Smooth muscle cell (in vitro differentiated cells): ENCODE data around the gene LIPK. TPM values are rescaled to one million over a fixed set of nuclear protein-coding genes. Genes with fewer than 3 reads are reported as not detected.

Experiments used
- DNase-seq: peaks from one replicate; lab custom pipeline; 2025; ENCODE audit not compliant: unreplicated experiment; lab: John Stamatoyannopoulos, UW
- H2AFZ ChIP-seq: fragments of 200-600 bp; sonication (generic); 2 replicates; pipeline ENCODE4 v1.6.0; 2016; ENCODE audit warnings: antibody characterized with exemption, low read depth, mild to moderate bottlenecking
- H3F3A ChIP-seq: fragments of 200-600 bp; sonication (generic); 2 replicates; pipeline ENCODE4 v1.6.0; 2017; ENCODE audit warnings: antibody characterized with exemption, low read depth
- H3K27ac ChIP-seq: fragments of 200-600 bp; sonication (generic); 2 replicates; pipeline ENCODE4 v1.5.1; 2016; ENCODE audit warnings: low read depth, mild to moderate bottlenecking
- H3K27me3 ChIP-seq: fragments of 200-600 bp; sonication (generic); 2 replicates; pipeline ENCODE4 v1.6.1; 2016; ENCODE audit warnings: low read depth, mild to moderate bottlenecking
- H3K36me3 ChIP-seq: fragments of 200-600 bp; sonication (generic); 2 replicates; pipeline ENCODE4 v1.5.1; 2016; ENCODE audit warnings: low read depth
- H3K4me1 ChIP-seq: fragments of 200-600 bp; sonication (generic); 2 replicates; pipeline ENCODE4 v1.5.1; 2016; ENCODE audit warnings: low read depth
- H3K4me2 ChIP-seq: fragments of 200-600 bp; sonication (generic); 2 replicates; pipeline ENCODE4 v1.6.0; 2016; ENCODE audit warnings: mild to moderate bottlenecking
- H3K4me3 ChIP-seq: fragments of 200-600 bp; sonication (generic); 2 replicates; pipeline ENCODE4 v1.5.1; 2016; ENCODE audit warnings: mild to moderate bottlenecking
- H3K79me2 ChIP-seq: fragments of 200-600 bp; sonication (generic); 2 replicates; pipeline ENCODE4 v1.6.0; 2016; ENCODE audit warnings: low read depth, mild to moderate bottlenecking
- H3K9ac ChIP-seq: fragments of 200-600 bp; sonication (generic); 2 replicates; pipeline ENCODE4 v1.6.0; 2016; ENCODE audit warnings: low read depth
- H3K9me3 ChIP-seq: fragments of 200-600 bp; sonication (generic); replicated peaks from 2 replicates; pipeline ENCODE4 v1.5.1; 2016; ENCODE audit warnings: low read depth
- H4K20me1 ChIP-seq: fragments of 200-600 bp; sonication (generic); 2 replicates; pipeline ENCODE4 v1.6.0; 2016; ENCODE audit warnings: low read depth
- CTCF ChIP-seq: fragments of 200-600 bp; sonication (generic); IDR thresholded peaks from 2 replicates; pipeline ENCODE4 v1.5.1; 2017; ENCODE audit warnings: borderline replicate concordance, mild to moderate bottlenecking, antibody characterized with exemption; ENCODE audit not compliant: insufficient read depth, poor library complexity, severe bottlenecking
- WGBS: methylation state at CpG from one replicate; pipeline ENCODE4 v1.1.7; 2016; ENCODE audit warnings: low lambda C conversion rate; 5-methylcytosine and 5-hydroxymethylcytosine counted together
- polyA plus RNA-seq: library from polyadenylated mRNA; unstranded; fragments of >200 nt; fragmentation: Nextera tagmentation; extraction: Ambion mirVana; gene quantifications from 2 replicates; pipeline ENCODE4 v1.2.1, GENCODE V29; 2016
- total RNA-seq: library from RNA; depleted of rRNA; stranded (reverse); fragments of >200 nt; gene quantifications from 2 replicates; pipeline ENCODE4 v1.2.3, GENCODE V29; 2014

LIPK gene
- total and polyA plus RNA-seq, 2 experiments from 2014 or later: 0.18 TPM; not detected in 1

DNA sequence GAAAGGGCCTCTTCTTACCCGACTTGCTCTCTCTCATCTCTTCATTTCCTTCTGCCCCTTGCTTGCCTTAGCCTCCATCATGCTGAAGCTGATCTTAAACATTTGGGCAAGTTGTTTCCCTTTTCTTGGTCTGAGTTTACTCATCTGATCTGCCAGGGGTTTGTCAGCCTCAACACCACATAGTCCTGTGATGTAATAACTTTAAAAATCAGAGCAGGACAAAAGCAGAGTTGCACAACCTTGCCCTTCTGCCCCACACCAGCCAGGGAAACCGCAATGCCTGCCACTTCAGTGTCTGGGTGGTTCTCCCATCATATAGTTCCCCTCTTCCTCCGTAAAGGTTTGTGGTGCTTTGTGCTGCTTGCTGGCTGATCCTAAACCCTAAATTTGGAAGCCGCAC is 86.6 kb downstream of the LIPK start:
- Histone ChIP-seq H3K4me1 (peaks cover 9% of the 10 kb centered on the region), H2AFZ (peak overlapping the region; percentile 29), H3K27ac (peak overlapping the region; percentile 72), H3K27me3 (no peaks in the 10 kb centered on the region), H3K4me3 (no peak overlapping the region), H4K20me1 (no peaks in the 10 kb centered on the region), H3K36me3 (no peaks in the 10 kb centered on the region), H3F3A (peaks cover 14% of the 10 kb centered on the region), H3K4me2 (peak overlapping the region; percentile 61), H3K9me3 (no peaks in the 10 kb centered on the region), H3K79me2 (no peaks in the 10 kb centered on the region), H3K9ac (no peak overlapping the region)
- no peak for TF ChIP-seq CTCF
- no peak for DNase-seq
- 79% methylated on average over 4 of the region's 4 CpGs for WGBS

DNA sequence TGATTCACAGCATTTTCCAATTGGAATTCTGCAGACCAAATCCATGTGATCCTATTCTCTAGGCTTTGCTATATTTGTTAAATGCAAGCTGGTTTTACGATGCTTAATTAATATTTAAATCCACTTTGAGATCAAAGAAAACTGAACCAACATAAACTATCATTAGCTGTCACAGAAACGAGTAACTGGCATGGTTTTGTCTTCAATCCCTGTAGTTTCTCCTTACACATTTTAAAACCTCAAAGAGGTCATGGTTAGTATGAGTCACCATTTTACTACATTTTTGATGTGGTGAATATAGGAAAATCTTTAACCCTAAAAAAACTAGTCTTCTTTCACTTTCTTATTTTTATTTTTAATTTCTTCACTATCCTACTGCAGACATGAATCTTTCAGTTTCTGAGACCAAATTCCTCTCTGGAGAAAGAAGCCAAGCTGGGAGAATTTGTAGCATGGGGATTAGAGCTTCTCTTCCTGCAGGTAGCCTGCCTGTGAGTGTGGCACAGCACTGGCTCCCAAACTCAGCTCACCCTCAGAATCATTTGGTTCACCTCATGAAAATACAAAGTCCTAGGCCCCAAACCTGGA is 87.8 kb downstream of the LIPK start:
- Histone ChIP-seq H3K9me3 (no peaks in the 10 kb centered on the region), H3K27me3 (no peaks in the 10 kb centered on the region), H3K27ac (peak overlapping the region; percentile 72), H3K9ac (no peak overlapping the region), H3K79me2 (no peaks in the 10 kb centered on the region), H3F3A (peaks cover 14% of the 10 kb centered on the region), H2AFZ (no peak overlapping the region), H3K4me1 (peaks cover 9% of the 10 kb centered on the region), H3K36me3 (no peaks in the 10 kb centered on the region), H3K4me2 (peak overlapping the region; percentile 61), H4K20me1 (no peaks in the 10 kb centered on the region), H3K4me3 (no peak overlapping the region)
- no peak for TF ChIP-seq CTCF
- DNase-seq: no peak
- 10% methylated on average over 2 of the region's 2 CpGs for WGBS

DNA sequence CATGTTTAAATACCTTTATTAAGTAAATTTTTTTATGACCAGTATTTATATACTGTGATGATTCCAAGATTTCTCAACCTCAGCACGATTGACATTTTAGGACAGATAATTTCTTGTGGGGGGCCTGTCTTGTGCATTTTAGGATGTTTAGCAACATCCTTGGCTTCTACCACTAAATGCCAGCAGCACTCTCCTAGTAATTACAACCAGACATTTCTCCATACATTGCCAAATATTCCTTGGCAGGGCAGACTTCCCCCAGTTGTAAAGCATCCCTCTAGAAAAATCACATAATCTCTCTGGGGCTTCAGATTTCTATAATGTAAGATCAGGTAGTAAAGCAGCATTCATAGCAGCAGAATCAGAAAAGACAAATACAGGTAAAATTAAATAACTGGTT is 88.7 kb downstream of the LIPK start:
- TF ChIP-seq CTCF: no peak
- no peaks in the 10 kb centered on the region for H3K9me3 ChIP-seq
- peak overlapping the region; percentile 72 for H3K27ac ChIP-seq
- peaks cover 9% of the 10 kb centered on the region for H3K4me1 ChIP-seq
- no peak overlapping the region for H3K4me3 ChIP-seq
- no peak overlapping the region for H3K9ac ChIP-seq
- no peak for DNase-seq
- H3K27me3 ChIP-seq: no peaks in the 10 kb centered on the region
- 60% methylated on average over 1 of the region's 1 CpG for WGBS
- H4K20me1 ChIP-seq: no peaks in the 10 kb centered on the region
- peaks cover 14% of the 10 kb centered on the region for H3F3A ChIP-seq
- no peaks in the 10 kb centered on the region for H3K36me3 ChIP-seq
- no peak overlapping the region for H3K4me2 ChIP-seq
- H2AFZ ChIP-seq: no peak overlapping the region
- H3K79me2 ChIP-seq: no peaks in the 10 kb centered on the region
